NCI-H510A treated with DMSO at 0.1 percent for 48 hours (cell line): Measurements from ENCODE around the gene CFAP141.
"Not testable (repeated sequence)": the region's sequence is repeated elsewhere in the genome, so short reads cannot be mapped to it uniquely, and the experiment has no call there.

Experiments used
- DNase-seq: peaks from one replicate; lab custom pipeline; 2025; lab: John Stamatoyannopoulos, UW

CFAP141 gene

GRCh38 chr1:154208677-154209388 lies 2.7 kb upstream of the CFAP141 start:
- no peak for DNase-seq

- no peak for DNase-seq
These were observed 1.1 kb upstream of the CFAP141 start for GRCh38 chr1:154207262-154207661.

- DNase-seq = not testable (repeated sequence)
These were observed 355 bp downstream of the CFAP141 start for GRCh38 chr1:154205778-154206177.

- no peak for DNase-seq
These were observed 6.6 kb downstream of the CFAP141 start for GRCh38 chr1:154199563-154199879.

- DNase-seq = peak; percentile 66
These were observed 7.2 kb downstream of the CFAP141 start for GRCh38 chr1:154198756-154199562.

- peak; percentile 93 for DNase-seq
These were observed 12.3 kb downstream of the CFAP141 start for GRCh38 chr1:154193821-154194220.

GRCh38 chr1:154192476-154192875 lies 13.7 kb downstream of the CFAP141 start:
- DNase-seq = no peak

- DNase-seq = no peak
These were observed 14.1 kb downstream of the CFAP141 start, which contains the start of gene TPM3 for GRCh38 chr1:154191990-154192461. Gene TPM3 (minus strand): TSS chr1:154192100. CDS start chr1:154192018, 82 bp downstream.

GRCh38 chr1:154190550-154190949 lies 15.6 kb downstream of the CFAP141 start:
- no peak for DNase-seq

GRCh38 chr1:154186852-154187501 lies 19.2 kb downstream of the CFAP141 start:
- peak; percentile 47 for DNase-seq

GRCh38 chr1:154186177-154186576 lies 20.0 kb downstream of the CFAP141 start:
- DNase-seq = peak; percentile 85

GRCh38 chr1:154183046-154183915 lies 22.9 kb downstream of the CFAP141 start:
- peak; percentile 95 for DNase-seq

- DNase-seq = peak; percentile 35
These were observed 23.6 kb downstream of the CFAP141 start for GRCh38 chr1:154182344-154183045.

GRCh38 chr1:154181944-154182343 lies 24.2 kb downstream of the CFAP141 start:
- no peak for DNase-seq

GRCh38 chr1:154179946-154180687 lies 26.0 kb downstream of the CFAP141 start:
- DNase-seq = no peak

- no peak for DNase-seq
These were observed 27.0 kb downstream of the CFAP141 start for GRCh38 chr1:154178911-154179811.

GRCh38 chr1:154178013-154178412 lies 28.1 kb downstream of the CFAP141 start:
- DNase-seq = no peak

GRCh38 chr1:154176337-154176736 lies 29.8 kb downstream of the CFAP141 start:
- DNase-seq = no peak

GRCh38 chr1:154174654-154175053 lies 31.5 kb downstream of the CFAP141 start:
- DNase-seq = no peak
